Adrenal gland (tissue), 5 donors: Measurements from ENCODE around the gene PAFAH1B2.

Source experiments
- CTCF ChIP-seq, 6 experiments: fragments of 450-650 bp in 4 of 6; fragments of 200-600 bp in 2 of 6; sonication (generic) in 1 of 6; IDR thresholded peaks; 1 replicate in 5 of 6; 2 replicates in 1 of 6; pipeline versions ENCODE4 v1.5.1 to v1.8.0; 2016 to 2021; ENCODE audit warnings: antibody characterized with exemption in 6 of 6, mild to moderate bottlenecking in 2 of 6, moderate library complexity in 1 of 6
- POLR2A ChIP-seq, 2 donors: fragments of 450-650 bp; IDR thresholded peaks; one replicate each; pipeline ENCODE4 v1.6.1; 2017; ENCODE audit warnings: antibody characterized with exemption in 2 of 2, mild to moderate bottlenecking in 2 of 2, moderate library complexity in 1 of 2
- donor health status: DM: no; HTN: no; CAD: no.

- TF ChIP-seq POLR2A (IDR thresholded peaks at IDR 0.05) (no peak), CTCF (IDR thresholded peaks at IDR 0.05) (no peak)
Observed at GRCh38 chr11:117198613-117199012, 54.5 kb downstream of the PAFAH1B2 start.
